Fibroblast of lung (primary cell): ENCODE measurements around the gene NDUFA13.

Experiments used
- EZH2 ChIP-seq: IDR thresholded peaks from 2 replicates; pipeline ENCODE4 v1.5.1; 2012; ENCODE audit warnings: low read length, control low read depth, mild to moderate bottlenecking; ENCODE audit errors: missing control alignments
- TF ChIP-seq, protein P1 (sequence below), 2 donors: IDR thresholded peaks in 1 of 2; conservative IDR thresholded peaks in 1 of 2; 1 replicate in 1 of 2; 2 replicates in 1 of 2; pipeline ENCODE4 v1.5.1; 2011 to 2012; ENCODE audit warnings: low read length in 2 of 2, control low read depth in 1 of 2, inconsistent platforms in 1 of 2, low read depth in 1 of 2, mild to moderate bottlenecking in 1 of 2

DNA sequence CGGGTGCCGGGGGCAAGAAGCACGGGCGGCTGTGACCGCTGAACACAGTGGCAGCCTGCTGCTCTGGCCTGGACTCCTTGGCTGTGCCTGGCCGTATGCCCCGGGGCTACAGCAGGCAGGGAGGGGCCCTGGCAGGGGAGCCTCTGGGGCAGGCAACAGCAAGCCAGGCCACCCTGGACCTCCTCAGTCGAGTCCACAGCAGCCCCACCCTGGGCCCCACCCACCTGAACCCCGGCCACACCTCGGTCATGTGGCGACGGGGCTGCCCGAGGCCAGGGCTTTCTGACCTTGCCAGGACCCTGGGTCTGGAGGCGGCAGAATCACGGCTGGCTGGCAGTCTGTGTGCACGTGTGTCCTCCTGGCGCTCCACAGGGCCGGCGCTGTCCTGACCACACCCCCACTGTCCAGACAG, 30.7 kb downstream of the NDUFA13 start:
- TF ChIP-seq, protein P1, sequence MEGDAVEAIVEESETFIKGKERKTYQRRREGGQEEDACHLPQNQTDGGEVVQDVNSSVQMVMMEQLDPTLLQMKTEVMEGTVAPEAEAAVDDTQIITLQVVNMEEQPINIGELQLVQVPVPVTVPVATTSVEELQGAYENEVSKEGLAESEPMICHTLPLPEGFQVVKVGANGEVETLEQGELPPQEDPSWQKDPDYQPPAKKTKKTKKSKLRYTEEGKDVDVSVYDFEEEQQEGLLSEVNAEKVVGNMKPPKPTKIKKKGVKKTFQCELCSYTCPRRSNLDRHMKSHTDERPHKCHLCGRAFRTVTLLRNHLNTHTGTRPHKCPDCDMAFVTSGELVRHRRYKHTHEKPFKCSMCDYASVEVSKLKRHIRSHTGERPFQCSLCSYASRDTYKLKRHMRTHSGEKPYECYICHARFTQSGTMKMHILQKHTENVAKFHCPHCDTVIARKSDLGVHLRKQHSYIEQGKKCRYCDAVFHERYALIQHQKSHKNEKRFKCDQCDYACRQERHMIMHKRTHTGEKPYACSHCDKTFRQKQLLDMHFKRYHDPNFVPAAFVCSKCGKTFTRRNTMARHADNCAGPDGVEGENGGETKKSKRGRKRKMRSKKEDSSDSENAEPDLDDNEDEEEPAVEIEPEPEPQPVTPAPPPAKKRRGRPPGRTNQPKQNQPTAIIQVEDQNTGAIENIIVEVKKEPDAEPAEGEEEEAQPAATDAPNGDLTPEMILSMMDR (conservative IDR thresholded peaks at IDR 0.05 in 1 of 2, IDR thresholded peaks at IDR 0.05 in 1 of 2; ENCODE audit: low read depth in 1 of 2, low read length in 2 of 2) = no peak
- no peak for TF ChIP-seq EZH2
